Measurements from ENCODE around the gene EFCAB12. TPM values are rescaled to one million over a fixed set of nuclear protein-coding genes. Genes with fewer than 3 reads are reported as not detected.
A peak's percentile ranks its signal among the peaks of the same experiment; 100 is the strongest.

Gene EFCAB12
- total and polyA plus RNA-seq, 2 of the 13 experiments (the other 11 are each of a cell fraction or from before 2014, with no cell fraction given): 0.31 to 2.4 TPM

DNA sequence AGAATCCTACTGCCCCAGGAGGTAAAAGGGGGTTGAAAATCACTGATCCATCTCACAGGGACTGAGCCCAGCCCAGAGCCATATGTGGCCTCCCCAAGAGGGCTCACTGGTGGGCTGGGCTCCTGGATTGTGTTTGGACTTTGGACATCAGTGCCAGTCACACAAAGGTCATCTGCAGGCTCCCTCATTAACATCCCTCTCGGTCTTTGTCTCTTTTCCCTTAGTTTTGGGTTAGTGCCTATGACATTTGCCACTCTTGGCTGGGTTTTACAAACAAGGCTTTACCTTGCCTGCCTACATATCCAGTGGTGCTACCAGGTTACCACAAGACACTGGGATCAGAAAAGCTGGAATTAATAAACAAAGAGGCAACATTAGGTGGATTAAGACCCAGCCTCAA is 39.5 kb upstream of the EFCAB12 start (continued):
- TF ChIP-seq MIER3 (CRISPR knock-in tag; IDR thresholded peaks at IDR 0.05; ENCODE audit: borderline replicate concordance) (no peak), SOX5 (CRISPR knock-in tag; IDR thresholded peaks at IDR 0.05; ENCODE audit: borderline replicate concordance) (peak; percentile 43; the same call in 1 of the 2 replicates), CERS6 (CRISPR knock-in tag; IDR thresholded peaks at IDR 0.05) (no peak)

GRCh38 chr3:129463716-129464115 is 35.3 kb upstream of the EFCAB12 start:
- no peak for TF ChIP-seq PCBP2 (optimal IDR thresholded peaks at IDR 0.05; ENCODE audit: low read depth, low read length, poor library complexity, severe bottlenecking)
- Histone ChIP-seq H2AFZ (ENCODE audit: low read length) (no peak overlapping the region), H3K36me3 (replicated peaks in 1 of 2; ENCODE audit: control insufficient read depth in 1 of 2, insufficient read depth in 2 of 2, low read length in 2 of 2) (peaks cover 0 to 2% of the 10 kb centered on the region in 2 experiments; a peak in 1 of 5 replicates), H3K9me3 (ENCODE audit: low read length) (no peaks in the 10 kb centered on the region), H3K79me2 (ENCODE audit: insufficient read depth, low read length) (no peaks in the 10 kb centered on the region), H3K27ac (ENCODE audit: extremely low read length, insufficient read depth, low read length) (no peak overlapping the region), H3K9ac (ENCODE audit: insufficient read depth, low read depth, low read length) (no peak overlapping the region), H4K20me1 (ENCODE audit: insufficient read depth, low read length) (no peaks in the 10 kb centered on the region), H3K27me3 (ENCODE audit: control insufficient read depth in 1 of 2, insufficient read depth in 2 of 2, low read length in 2 of 2) (no peaks in the 10 kb centered on the region), H3K4me3 (replicated peaks in 1 of 3; ENCODE audit: insufficient read depth in 1 of 3, low read depth in 2 of 3, low read length in 3 of 3) (no peak overlapping the region), H3K4me1 (ENCODE audit: insufficient read depth, low read length) (peaks cover 36% of the 10 kb centered on the region), H3K4me2 (ENCODE audit: low read depth, low read length) (no peak overlapping the region)
- FAIRE-seq (no peak), ATAC-seq (no peak), DNase-seq (ENCODE audit: low spot score) (no peak)
- in situ Hi-C loops (cut with HindIII; ENCODE audit: extremely low pct_ligation_motif_present, low pct_unique_long_range_greater_than_20kb) (no loop called here), intact Hi-C loops (cut with micrococcal nuclease; ENCODE audit: unreplicated experiment) (no loop called here)
- CTCF ChIA-PET (ENCODE audit: low intra/inter-chr PET ratio, low total read pairs): no interaction called here
- WGBS (ENCODE audit: low lambda C conversion rate): 88% methylated on average over 4 of the region's 4 CpGs
- no TSS peak for BruUV-seq (replicated peaks)
- POLR2A ChIA-PET: no interaction called here

GRCh38 chr3:129463094-129463493 is 34.7 kb upstream of the EFCAB12 start:
- in situ Hi-C loops (cut with HindIII; ENCODE audit: extremely low pct_ligation_motif_present, low pct_unique_long_range_greater_than_20kb): no loop called here
- no peaks in the 10 kb centered on the region for H3K79me2 ChIP-seq (ENCODE audit: insufficient read depth, low read length)
- FAIRE-seq (no peak), ATAC-seq (no peak), DNase-seq (ENCODE audit: low spot score) (no peak)
- H3K36me3 ChIP-seq (replicated peaks in 1 of 2; ENCODE audit: control insufficient read depth in 1 of 2, insufficient read depth in 2 of 2, low read length in 2 of 2): peaks cover 0 to 2% of the 10 kb centered on the region in 2 experiments; a peak in 1 of 5 replicates
- intact Hi-C loops (cut with micrococcal nuclease; ENCODE audit: unreplicated experiment): no loop called here
- peaks cover 30% of the 10 kb centered on the region for H3K4me1 ChIP-seq (ENCODE audit: insufficient read depth, low read length)
- POLR2A ChIA-PET: no interaction called here
- no peak overlapping the region for H3K27ac ChIP-seq (ENCODE audit: extremely low read length, insufficient read depth, low read length)
- no peak overlapping the region for H3K9ac ChIP-seq (ENCODE audit: insufficient read depth, low read depth, low read length)
- CTCF ChIA-PET (ENCODE audit: low intra/inter-chr PET ratio, low total read pairs): no interaction called here
- no TSS peak for BruUV-seq (replicated peaks)
- 99% methylated on average over 3 of the region's 3 CpGs for WGBS (ENCODE audit: low lambda C conversion rate)
- no peak overlapping the region for H3K4me3 ChIP-seq (replicated peaks in 1 of 3; ENCODE audit: insufficient read depth in 1 of 3, low read depth in 2 of 3, low read length in 3 of 3)
- no peaks in the 10 kb centered on the region for H3K9me3 ChIP-seq (ENCODE audit: low read length)
- H4K20me1 ChIP-seq (ENCODE audit: insufficient read depth, low read length): no peaks in the 10 kb centered on the region
- no peak overlapping the region for H2AFZ ChIP-seq (ENCODE audit: low read length)
- H3K27me3 ChIP-seq (ENCODE audit: control insufficient read depth in 1 of 2, insufficient read depth in 2 of 2, low read length in 2 of 2): no peaks in the 10 kb centered on the region
- H3K4me2 ChIP-seq (ENCODE audit: low read depth, low read length): no peak overlapping the region
- TF ChIP-seq BHLHE40 (IDR thresholded peaks at IDR 0.05; ENCODE audit: low read length) (no peak), SMARCE1 (IDR thresholded peaks at IDR 0.05; ENCODE audit: borderline replicate concordance) (no peak), NFE2L2 (IDR thresholded peaks at IDR 0.05; ENCODE audit: low read length) (no peak), LRRFIP1 (CRISPR knock-in tag; conservative IDR thresholded peaks at IDR 0.05) (no peak), JARID2 (CRISPR knock-in tag; IDR thresholded peaks at IDR 0.05; ENCODE audit: insufficient replicate concordance) (no peak), GZF1 (CRISPR knock-in tag; IDR thresholded peaks at IDR 0.05) (no peak), ZNF773 (CRISPR knock-in tag; IDR thresholded peaks at IDR 0.05; ENCODE audit: borderline replicate concordance) (no peak), CEBPB (IDR thresholded peaks at IDR 0.05; ENCODE audit: borderline replicate concordance, low read depth, low read length) (no peak)
- TF ChIP-seq, protein P1, sequence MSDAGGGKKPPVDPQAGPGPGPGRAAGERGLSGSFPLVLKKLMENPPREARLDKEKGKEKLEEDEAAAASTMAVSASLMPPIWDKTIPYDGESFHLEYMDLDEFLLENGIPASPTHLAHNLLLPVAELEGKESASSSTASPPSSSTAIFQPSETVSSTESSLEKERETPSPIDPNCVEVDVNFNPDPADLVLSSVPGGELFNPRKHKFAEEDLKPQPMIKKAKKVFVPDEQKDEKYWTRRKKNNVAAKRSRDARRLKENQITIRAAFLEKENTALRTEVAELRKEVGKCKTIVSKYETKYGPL (CRISPR knock-in tag; IDR thresholded peaks at IDR 0.05): no peak

Measured in HepG2 (cell line).